Globus pallidus (tissue), 1 donor: ENCODE measurements around the gene ABHD16A.
A peak's percentile ranks its signal among the peaks of the same experiment; 100 is the strongest.

Source experiments
- DNase-seq: peaks from one replicate; pipeline ENCODE4 v3.0.0-alpha.2; 2015; ENCODE audit warnings: low spot score

The ABHD16A gene

DNA sequence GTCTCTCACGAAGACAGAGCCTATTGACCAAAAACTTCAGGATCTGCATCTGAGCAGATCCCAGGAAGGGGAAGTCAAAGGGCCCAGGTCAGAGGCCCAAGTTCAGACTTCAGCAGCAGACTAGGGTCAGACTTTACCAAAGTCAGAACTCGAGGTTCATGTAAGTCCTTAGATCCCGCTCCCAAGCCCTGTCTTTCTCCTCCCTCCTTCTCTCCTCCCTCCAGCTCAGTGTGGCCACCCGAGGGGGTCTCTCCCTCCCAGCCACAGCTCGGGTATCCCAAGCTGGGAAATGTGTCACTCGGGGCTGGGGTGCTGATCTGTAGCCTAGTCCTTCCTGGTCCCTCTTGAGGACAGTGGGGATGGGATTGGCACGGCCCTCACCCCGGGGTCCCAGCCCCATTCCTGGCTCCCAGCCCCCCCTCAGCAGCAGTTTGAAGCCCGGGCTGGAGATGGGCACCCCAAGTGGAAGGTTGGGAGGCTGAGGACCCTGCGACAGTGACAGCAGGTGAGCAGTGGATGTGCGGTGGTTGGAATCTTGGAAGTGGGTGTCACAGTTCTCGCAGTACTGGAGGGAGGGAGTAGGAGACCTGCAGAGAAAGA, 40.9 kb downstream of the ABHD16A start:
- DNase-seq: no peak

DNA sequence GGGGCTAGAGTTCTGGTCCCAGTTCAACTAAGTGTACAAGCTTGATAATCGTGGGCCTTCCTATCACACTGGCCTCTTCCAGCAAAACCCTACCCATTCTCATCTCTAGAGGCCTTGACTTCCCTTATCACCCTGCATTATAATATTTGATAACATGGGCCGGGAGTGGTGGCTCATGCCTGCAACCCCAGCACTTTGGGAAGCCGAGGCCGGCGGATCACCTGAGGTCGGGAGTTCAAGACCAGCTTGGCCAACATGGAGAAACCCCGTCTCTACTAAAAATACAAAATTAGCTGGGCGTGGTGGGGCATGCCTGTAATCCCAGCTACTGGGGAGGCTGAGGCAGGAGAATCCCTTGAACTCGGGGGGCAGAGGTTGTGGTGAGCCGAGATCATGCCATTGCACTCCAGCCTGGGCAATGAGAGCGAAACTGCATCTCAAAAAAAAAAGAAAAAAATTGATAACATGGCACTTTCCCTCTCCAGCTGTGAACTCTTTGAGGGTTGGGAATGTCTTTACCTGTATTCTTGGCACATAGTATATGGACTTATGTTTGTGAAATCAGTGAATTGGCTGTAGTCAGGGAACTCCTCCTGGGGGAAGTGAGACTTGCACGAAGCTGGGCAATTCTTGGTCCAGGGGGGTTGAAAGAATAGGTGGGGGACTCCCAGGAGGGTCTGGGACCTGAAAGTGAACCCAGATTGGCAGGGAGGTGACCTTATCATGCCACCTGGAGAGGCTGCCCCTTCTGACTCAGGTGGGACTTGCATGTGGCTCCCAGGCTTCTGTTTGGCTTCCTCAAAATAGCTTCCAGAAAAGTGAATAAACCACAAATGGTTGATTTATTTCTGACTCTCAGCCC, 41.6 kb downstream of the ABHD16A start:
- no peak for DNase-seq

DNA sequence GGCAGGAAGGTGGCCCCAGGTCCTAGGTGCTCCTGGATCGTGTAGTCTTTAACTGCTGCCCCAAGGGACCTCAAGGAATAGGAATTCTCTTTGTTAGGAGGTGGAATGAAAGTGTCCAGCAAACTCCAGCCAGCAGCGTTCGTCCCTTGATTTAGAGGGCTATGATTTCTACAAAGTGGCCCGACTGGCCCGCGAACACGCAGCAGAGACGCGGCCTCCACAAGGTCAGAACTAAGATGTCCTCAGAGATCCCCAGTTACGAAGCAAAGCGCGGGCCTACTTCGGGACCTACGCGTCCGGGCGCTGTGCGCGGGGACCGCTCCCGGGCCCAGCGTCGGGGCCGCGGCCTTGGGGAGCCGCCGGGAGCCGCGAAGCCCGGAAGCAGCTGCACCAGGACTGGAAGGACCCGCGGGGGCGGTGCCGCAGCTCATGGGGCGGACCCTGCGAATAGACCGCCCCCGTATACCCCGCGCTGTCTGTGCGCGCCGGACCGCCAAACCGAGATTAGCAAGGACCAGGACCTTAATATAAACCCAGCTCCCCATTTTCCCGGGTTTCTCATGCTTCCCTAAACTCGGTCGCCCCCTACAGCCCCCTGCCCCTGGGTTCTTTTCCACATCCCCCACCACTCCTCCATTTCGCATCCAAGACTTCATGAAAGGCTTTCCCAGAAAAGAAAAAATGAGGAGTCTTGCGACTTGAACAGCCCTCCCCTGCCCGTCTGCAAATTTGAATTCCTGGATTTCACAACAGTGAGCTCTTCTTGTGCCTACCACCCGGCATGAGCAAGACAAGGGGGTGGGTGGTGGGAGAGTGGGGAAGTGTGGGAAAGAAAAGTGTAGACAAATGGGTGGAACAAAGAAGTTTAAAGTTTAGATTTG, 42.5 kb downstream of the ABHD16A start, which contains the start of gene C6orf47:
Gene C6orf47 (minus strand): TSS at position 398 of the 881 bp plus-strand sequence. CDS start 831 bp downstream, outside the sequence.
- DNase-seq: peak; percentile 82

DNA sequence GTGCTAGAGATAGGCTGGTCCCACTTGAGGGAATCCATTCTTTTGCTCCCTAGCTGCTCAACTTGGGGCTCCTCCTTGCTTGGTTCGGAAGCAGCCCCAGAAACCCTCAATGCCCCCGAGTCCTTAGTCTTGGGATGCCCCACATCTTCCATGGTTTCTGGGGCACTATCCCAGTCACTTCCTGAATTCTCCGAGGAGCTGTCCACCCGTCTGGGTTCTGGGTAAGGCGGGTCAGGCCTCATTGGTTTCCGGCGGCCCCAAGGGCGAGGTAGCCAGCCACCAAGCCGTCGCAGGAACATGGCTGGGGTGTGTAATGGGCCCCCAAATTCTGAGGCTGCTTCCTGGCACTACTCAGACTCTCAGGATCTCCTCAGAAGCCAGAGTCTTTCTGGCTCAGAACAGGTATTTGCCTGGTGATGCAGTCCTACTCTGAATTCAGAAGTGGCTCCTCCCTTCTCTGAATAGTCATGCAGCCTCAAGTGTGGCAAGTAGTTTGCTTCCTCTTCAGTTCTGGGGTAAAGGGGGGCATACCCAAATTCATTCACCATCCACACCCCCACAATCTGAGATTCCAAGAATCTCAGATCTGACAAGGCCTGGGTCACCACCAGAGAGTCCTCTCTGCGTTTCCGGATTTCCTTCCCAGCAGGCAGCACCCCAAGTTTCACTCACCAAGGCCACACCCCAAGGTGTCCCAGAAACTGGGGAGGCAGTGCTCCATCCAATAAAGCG, 43.3 kb downstream of the ABHD16A start:
- DNase-seq: no peak

DNA sequence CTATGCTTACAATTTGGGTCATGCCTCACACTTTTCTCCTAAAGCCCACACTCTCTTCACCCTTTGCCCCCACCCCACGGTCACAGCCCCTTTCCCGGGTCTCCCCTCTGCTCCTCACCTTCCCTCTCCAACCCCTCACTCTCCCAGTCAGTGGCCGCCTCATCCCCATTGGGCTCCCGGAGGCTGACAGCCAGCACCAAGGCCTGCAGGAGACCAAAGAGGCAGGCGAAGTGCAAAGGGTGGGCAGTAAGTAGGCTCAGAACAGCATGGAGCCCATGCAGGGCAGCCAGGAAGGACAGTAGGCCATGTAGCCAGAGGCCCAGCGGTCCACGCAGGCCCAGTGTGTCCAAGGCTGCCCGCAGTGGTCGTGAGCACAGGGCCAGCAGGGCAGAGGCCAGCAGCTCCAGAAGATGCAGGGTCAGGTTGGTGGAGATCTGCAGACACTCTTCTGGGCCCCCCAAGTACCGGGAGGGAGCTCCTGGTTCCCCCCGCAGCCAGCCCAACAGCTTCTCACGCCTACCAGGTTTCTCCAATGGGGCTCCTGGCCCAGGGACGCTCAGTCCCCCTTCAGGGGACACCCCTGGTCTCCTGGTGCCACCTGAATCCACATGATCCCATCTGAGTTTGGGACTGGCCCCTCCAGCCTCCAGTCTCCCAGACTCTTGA, 44.0 kb downstream of the ABHD16A start:
- DNase-seq: no peak

DNA sequence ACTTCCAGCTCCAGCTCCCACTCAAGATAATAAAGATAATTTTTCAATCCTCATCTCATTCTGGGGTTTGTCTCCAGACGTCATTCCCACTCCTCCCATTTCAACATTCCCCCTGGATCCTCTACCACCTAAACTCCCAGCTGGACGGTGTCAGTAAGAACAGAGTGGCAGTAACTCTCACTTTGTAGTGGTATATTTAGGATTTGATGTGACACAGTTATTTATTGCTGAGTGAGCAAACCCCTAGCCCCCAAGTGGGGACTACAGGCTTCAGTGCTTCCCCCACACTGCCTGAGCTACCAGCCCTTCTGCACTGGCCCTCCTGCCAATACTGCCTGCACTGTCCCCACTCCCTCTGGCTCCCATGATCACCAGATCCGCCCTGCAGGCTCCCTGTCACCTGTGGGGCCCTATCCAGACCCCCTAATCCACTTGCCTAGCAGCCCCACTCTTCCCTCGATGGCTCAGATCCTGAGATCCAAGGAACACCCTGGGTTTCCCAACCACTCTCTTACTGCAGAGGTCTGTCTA, 44.9 kb downstream of the ABHD16A start:
- no peak for DNase-seq

DNA sequence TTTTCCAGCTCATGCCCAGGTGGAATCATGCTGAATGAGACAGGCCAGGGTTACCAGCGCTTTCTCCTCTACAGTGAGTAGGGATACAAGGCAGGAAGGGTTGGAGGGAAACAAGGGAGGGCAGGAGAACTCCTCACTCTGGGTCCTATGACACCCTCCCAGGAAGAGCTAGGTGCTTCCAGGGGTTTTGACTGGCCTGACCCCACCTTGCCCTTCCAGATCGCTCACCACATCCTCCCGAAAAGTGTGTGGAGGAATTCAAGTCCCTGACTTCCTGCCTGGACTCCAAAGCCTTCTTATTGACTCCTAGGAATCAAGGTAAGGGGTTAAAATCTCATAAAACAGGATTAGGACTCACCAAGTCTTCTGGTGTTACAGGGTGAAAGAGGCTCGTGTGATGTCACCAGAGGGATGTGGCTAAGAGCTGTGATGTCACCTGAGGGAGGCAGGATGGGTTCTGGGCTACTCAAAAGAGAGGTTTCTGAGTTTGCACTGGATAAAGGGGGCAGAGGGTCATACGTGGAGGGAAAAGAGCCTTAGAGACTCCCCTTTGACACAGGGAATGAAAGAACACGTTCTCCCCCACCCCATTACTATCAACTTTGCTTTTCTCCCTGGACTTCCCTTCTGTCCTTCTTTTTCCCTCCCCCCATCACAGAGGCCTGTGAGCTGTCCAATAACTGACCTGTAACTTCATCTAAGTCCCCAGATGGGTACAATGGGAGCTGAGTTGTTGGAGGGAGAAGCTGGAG, 45.5 kb downstream of the ABHD16A start:
- DNase-seq: no peak

DNA sequence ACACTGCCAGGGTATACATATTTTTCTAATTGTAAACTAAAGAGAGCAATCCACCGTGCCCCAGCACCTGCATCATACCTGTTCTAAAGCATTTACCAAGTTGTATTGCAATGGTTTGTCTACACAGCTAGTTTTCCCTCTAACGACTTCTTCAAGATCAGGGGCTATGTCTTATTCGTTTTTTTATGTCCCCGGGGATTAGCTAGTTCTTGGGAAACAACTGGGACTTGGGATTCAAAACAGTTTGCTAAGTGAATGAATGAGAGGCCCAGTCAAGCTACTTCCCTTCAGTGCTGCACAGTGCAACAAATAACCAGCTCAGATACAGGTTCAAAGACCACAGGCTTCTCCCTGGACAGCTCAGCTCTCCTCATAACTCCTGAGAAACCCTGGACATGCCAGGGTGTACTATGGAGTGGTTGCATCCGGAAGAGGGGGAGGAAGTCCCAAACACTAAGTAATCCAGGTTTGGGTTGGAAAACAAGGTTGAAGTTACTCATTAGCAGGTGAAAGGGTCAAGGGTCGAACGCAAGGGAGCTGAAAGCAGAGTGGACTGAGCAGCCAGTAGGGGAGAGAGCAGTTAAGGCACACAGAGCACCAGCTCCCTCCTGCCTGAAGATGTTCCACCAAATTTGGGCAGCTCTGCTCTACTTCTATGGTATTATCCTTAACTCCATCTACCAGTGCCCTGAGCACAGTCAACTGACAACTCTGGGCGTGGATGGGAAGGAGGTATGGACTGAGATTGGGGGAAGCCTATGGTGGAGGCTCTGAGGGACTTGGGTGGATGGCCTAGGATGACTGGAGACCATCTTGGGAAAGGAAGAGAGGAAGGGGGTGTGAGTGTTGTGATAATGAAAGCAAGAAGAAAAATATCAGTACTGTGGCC, 47.5 kb downstream of the ABHD16A start, which contains the start of gene APOM:
Gene APOM (plus strand): TSS at position 546 of the 889 bp plus-strand sequence. CDS start 73 bp downstream, at position 619.
- no peak for DNase-seq

DNA sequence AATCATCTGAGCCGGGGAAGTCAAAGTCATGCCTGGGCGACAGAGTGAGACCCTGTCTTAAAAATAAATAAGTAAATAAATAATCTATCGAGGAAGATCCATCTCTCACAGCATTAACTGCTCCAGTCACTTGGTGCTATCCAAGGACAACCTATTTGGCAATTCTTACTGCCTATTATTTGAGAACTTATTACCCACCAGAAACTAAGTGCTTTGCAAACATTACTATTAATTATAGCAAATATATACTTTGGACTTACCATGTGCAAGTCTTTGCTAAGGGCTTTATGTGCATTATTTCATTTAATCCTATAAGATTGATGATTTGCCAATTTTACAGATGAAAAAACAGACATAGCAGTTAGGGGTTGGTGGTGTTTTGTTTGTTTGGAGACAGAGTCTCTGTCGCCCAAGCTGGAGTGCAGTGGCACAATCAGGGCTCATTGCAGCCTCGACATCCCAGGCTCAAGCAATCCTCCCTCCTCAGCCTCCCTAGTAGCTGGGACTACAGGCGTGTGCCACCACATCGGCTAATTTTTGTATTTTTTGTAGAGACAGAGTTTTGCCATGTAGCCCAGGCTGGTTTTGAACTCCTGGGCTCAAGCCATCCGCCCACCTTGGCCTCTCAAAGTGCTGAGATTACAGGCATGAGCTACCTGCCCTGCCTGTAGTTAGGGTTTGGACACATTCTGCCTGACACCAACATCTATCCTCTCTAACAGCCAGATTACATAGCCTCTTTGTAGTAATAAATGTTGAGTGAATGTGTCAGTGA, 48.4 kb downstream of the ABHD16A start:
- no peak for DNase-seq

DNA sequence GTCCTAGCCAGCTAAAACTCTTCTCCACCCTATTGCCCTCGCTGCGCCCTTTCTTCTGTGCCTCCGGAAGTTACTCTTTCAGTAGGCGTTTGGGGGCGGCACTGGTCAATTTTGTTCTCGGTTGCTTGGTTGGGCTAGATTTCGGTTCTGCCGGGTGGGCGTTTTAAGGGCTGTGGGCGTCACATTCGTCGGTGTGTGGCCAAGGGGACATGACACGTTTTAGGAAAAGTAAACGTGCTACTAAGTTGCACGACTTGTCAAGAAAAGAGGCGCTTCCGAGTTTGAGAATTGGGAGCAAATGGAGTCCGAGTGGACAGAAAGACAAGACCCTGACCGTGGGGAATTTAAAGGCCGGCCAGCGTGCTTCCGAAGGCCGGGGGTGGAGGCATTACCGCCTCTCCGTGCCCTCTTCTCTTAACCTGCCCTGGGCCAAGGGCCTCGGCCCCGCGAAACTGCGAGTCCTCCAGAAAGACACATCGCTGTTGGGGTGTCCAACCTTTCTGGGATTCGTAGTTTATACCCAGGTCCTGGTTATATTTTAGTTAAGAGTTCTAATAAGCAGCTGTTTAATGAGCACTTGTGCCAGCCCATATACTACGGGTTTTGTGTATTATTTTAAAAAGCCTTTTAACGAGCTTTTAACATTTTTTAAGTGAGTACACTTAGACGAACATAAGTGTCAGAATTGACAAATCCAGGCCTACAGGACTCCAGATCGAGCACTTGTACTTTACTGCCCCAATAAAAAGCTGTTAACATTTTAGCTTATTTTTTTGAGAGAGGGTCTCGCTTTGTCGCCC, 50.0 kb downstream of the ABHD16A start:
- DNase-seq: no peak

DNA sequence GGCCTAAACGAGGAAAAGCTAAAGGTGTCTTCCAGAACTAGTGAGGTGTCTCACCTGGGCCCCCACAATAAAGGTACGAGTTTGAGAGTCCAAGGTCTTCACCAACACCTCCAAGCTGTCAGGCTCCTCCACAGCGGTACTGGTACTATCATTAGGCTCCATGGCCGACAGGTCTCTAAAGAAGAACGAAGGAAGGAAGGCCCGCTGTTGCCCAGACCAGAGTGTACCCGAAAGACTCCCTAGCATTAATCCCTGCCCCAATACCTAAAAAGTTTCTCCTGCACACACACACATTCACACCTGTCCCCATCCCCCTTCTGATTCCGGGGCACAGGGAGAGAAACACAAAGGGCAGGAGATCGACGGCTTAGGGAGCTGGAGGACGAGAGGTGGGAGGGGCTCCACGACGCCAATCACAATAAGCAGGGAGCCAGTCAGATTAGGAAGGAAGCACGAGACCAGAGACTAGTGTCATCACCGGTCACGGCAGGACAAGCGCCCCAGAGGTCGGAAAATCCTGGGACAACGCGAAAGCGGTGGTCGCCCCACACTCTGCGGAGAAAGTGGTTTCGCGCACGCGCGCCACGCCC, 51.4 kb downstream of the ABHD16A start:
- no peak for DNase-seq

DNA sequence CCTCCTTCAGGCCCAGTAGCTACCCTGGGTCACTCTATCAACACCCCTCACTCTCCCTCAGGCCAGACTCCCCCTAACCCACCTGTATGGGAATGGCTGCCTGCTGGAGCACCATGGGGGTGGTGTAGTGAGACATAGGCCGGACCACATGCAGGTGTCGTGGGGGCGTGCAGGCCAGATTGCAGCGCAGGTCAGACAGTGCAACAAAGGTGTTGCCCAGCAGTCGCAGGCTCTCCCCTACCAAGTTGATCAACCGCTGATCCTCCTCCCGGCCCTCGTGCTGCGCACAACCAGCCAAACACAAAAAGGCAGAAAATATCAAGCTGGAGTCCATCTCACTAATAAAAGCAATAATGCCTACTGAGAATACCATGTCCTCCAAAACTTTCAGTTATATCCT, 57.8 kb downstream of the ABHD16A start:
- no peak for DNase-seq

DNA sequence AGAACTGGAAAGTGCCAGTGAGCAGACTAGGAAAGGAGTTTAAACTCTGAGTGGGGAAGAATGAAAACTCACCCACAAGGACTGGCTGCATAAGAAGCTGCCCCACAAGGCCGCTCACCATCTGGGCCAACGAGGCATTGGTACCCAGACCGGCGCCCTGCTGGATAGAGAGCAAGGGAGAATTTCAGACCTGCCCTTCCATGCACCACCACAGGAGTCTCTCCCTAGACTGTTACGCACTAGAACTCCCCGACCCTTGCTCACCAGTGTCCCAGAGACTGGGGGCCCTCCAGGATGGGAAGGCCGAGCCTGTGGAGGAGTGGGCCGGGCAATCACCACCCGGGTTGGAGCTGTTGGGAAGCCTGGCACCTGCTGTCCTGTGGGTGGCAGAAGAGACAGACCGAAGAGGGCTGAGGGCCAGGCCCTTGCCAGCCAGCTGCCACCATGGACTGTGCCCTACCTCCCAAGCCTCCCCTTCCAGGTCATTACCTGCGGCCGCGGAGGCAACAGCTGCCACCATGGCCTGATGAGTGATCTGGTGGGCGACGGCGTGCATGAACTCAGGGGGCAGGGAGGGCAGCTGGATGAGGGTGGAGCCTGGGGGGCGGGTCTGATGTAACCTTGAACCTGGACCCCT, 59.2 kb downstream of the ABHD16A start:
- DNase-seq: no peak

DNA sequence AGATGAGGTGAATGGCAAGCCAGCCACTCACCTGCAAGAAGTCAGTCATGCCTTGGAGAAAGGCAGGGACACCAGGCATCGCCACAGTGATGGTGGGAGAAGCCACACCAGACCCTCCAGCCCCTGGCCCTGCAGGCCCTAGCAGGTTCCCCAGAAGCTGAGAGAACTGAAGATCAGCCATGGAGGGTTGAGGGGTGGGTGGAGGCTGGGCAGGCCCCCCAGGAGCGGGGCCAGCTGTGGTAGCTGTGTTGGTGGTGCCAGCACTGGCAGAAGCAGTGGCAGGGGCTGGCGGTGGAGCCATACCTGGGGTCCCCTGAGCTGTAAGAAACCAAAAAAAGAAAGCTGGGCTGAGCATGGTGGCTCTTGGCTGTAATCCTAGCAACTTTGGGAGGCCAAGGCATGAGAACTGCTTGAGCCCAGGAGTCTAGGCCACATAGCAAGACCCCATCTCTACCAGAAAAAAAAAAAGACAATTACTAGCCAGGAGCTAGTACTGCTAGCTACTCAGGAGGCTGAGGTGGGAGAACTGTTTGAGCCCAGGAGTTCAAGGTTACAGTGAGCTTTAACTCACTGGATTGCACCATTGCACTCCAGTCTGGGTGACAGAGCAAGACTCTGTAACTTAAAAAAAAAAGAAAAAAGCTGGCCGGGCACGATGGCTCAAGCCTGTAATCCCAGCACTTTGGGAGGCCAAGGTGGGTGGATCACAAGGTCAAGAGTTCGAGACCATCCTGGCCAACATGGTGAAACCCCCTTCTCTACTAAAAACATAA, 60.1 kb downstream of the ABHD16A start:
- no peak for DNase-seq

DNA sequence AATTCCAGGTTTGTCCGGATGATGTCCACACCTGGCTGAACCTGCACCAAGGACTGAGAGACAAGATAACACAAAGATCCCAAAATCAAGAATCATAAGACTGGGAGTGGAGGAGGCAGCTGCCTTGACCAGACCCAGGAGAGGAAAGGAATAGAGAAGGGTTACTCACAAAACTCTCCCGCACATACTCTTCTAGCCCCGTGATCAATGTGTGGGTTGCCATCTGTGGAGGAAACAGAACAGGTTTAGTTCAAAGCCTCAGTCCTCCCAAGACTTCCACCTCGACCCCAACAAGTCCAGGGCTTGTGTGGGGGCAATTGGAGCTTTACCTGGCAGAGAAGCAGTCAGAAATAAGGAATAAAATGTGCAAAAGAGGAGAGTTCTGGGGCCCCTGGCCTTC, 61.8 kb downstream of the ABHD16A start:
- DNase-seq: no peak

DNA sequence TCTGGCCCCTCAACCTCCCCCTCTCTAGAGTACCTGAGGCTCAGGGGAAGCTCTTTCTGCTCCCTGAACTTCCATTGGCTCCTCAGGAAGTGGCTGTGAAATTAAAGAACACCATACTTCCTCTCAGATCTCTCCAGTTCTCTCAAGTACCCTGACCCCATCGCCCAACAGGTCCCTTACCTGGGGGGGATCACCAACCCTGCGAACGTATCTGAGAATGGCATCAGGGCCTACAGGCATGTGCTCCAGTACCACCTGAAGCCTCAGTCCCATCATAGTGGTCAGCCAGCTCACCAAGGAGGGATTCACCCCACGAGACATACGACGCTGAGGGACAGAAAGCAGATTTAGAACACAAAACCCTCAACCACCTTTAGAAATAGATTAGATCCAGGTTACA, 62.5 kb downstream of the ABHD16A start:
- no peak for DNase-seq
